ENCODE data around the gene SUGCT.

DNA sequence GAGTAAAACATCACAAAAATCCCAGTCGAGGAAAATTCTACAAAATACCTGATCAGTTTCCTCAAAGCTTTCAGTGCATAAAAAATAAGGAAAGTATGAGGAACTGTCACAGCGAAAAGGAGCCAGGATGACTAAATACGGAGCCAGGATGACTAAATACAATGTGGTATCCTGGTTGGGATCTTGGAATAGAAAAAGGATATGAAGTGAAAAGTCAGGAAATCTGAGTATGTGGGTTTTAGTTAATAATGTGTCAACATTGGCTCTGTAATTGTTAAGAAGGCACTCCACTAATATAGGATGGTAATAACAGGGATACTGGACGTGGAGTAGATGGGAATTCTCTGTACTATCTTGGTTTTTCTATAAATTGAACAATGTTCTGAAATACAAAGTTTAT lies 175.5 kb downstream of the SUGCT start:
- TF ChIP-seq POLR2AphosphoS5 (IDR thresholded peaks at IDR 0.05; ENCODE audit: low read depth, low read length): no peak
- TF ChIP-seq, protein P1, sequence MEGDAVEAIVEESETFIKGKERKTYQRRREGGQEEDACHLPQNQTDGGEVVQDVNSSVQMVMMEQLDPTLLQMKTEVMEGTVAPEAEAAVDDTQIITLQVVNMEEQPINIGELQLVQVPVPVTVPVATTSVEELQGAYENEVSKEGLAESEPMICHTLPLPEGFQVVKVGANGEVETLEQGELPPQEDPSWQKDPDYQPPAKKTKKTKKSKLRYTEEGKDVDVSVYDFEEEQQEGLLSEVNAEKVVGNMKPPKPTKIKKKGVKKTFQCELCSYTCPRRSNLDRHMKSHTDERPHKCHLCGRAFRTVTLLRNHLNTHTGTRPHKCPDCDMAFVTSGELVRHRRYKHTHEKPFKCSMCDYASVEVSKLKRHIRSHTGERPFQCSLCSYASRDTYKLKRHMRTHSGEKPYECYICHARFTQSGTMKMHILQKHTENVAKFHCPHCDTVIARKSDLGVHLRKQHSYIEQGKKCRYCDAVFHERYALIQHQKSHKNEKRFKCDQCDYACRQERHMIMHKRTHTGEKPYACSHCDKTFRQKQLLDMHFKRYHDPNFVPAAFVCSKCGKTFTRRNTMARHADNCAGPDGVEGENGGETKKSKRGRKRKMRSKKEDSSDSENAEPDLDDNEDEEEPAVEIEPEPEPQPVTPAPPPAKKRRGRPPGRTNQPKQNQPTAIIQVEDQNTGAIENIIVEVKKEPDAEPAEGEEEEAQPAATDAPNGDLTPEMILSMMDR (IDR thresholded peaks at IDR 0.05): no peak
- TF ChIP-seq, protein P2, sequence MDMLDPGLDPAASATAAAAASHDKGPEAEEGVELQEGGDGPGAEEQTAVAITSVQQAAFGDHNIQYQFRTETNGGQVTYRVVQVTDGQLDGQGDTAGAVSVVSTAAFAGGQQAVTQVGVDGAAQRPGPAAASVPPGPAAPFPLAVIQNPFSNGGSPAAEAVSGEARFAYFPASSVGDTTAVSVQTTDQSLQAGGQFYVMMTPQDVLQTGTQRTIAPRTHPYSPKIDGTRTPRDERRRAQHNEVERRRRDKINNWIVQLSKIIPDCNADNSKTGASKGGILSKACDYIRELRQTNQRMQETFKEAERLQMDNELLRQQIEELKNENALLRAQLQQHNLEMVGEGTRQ (IDR thresholded peaks at IDR 0.05; ENCODE audit: borderline replicate concordance, low read depth, low read length): no peak
- no peak for TF ChIP-seq REST (IDR thresholded peaks at IDR 0.05; ENCODE audit: low read depth, low read length)
- TF ChIP-seq RCOR1 (IDR thresholded peaks at IDR 0.05; ENCODE audit: low read length): no peak
- no peak for TF ChIP-seq ELF1 (IDR thresholded peaks at IDR 0.05)

All from SK-N-SH (cell line).